ENCODE results near the gene AGXT2.

AGXT2 gene

GRCh38 chr5:34957857-34958690 lies 89.7 kb downstream of the AGXT2 start:
- no peak overlapping the region for H3K4me3 ChIP-seq (ENCODE audit: low read depth, low read length)
- peak; percentile 59 for TF ChIP-seq CTCF (IDR thresholded peaks at IDR 0.05; ENCODE audit: borderline replicate concordance, insufficient read depth, low read depth, low read length)

- H3K4me3 ChIP-seq (ENCODE audit: low read depth, low read length): no peak overlapping the region
- TF ChIP-seq CTCF (IDR thresholded peaks at IDR 0.05; ENCODE audit: borderline replicate concordance, insufficient read depth, low read depth, low read length): no peak
Measured at GRCh38 chr5:34957321-34957720, 90.4 kb downstream of the AGXT2 start.

Measured in GM12875 (cell line).